Transverse colon (tissue), 4 donors: Measurements from ENCODE around the gene OR2V2. TPM values are rescaled to one million over a fixed set of nuclear protein-coding genes. Genes with fewer than 3 reads are reported as not detected.

ENCODE experiments used
- DNase-seq: peaks from one replicate; pipeline ENCODE4 v3.0.0-alpha.2; 2019
- H3K27ac ChIP-seq, 4 donors: fragments of 200-600 bp; sonication (generic); 2 replicates each; pipeline ENCODE4 v1.5.1; 2016 to 2018; ENCODE audit warnings: inconsistent platforms in 4 of 4
- H3K27me3 ChIP-seq: fragments of 200-600 bp; sonication (generic); 2 replicates; pipeline ENCODE4 v1.5.1; 2017; ENCODE audit warnings: inconsistent platforms
- H3K36me3 ChIP-seq, 4 donors: fragments of 200-600 bp; sonication (generic); 2 replicates each; pipeline ENCODE4 v1.5.1; 2017 to 2019; ENCODE audit warnings: inconsistent platforms in 4 of 4
- H3K4me1 ChIP-seq, 4 donors: fragments of 200-600 bp; sonication (generic); 2 replicates each; pipeline ENCODE4 v1.5.1; 2017 to 2020; ENCODE audit warnings: inconsistent platforms in 4 of 4
- H3K4me3 ChIP-seq, 4 donors: fragments of 200-600 bp; sonication (generic); 1 replicate in 1 of 4; 2 replicates in 3 of 4; pipeline versions ENCODE4 v1.5.1 to v1.6.1; 2017 to 2019; ENCODE audit warnings: inconsistent platforms in 4 of 4
- H3K9me3 ChIP-seq, 2 donors: fragments of 200-600 bp; sonication (generic); 2 replicates each; pipeline ENCODE4 v1.5.1; 2017 to 2019; ENCODE audit warnings: inconsistent platforms in 2 of 2
- EP300 ChIP-seq: sonication (generic); formaldehyde crosslinking; IDR thresholded peaks from one replicate; pipeline ENCODE4 v1.6.1; 2017; ENCODE audit warnings: antibody characterized with exemption, low read depth
- POLR2A ChIP-seq: fragments of 450-650 bp; IDR thresholded peaks from one replicate; pipeline ENCODE4 v1.6.1; 2016; ENCODE audit warnings: antibody characterized with exemption, mild to moderate bottlenecking, moderate library complexity
- POLR2AphosphoS5 ChIP-seq, 3 donors: sonication (generic); formaldehyde crosslinking; IDR thresholded peaks; one replicate each; pipeline ENCODE4 v1.6.1; 2016; ENCODE audit warnings: antibody characterized with exemption in 3 of 3
- WGBS, 2 donors: methylation state at CpG; one replicate each; pipeline ENCODE4 v1.1.5; 2018; ENCODE audit warnings: low coverage in 1 of 2; 5-methylcytosine and 5-hydroxymethylcytosine counted together
- in situ Hi-C, 4 donors: fragments of 200-750 bp; cut with MboI; loops; one replicate each; pipeline versions ENCODE4 v1.15.0 to v1.15.1; 2017; ENCODE audit warnings: low sequenced_read_pairs in 3 of 4, low pct_ligation_motif_present in 1 of 4, low pct_unique_long_range_greater_than_20kb in 1 of 4
- intact Hi-C: fragments of 100-400 bp; cut with DNase I; formaldehyde crosslinking; loops from one replicate; pipeline ENCODE4 v1.15.1; 2023; ENCODE audit warnings: low total_unique reads
- total RNA-seq, 4 donors: library from RNA; depleted of rRNA; stranded (reverse); fragments of >200 nt; gene quantifications; one replicate each; pipeline ENCODE4 v1.1.0, GENCODE V29; 2016
- TF ChIP-seq, protein P1 (sequence below), 5 experiments: fragments of 200-600 bp in 3 of 5; fragments of 450-650 bp in 2 of 5; sonication (generic) in 3 of 5; IDR thresholded peaks; 1 replicate in 2 of 5; 2 replicates in 3 of 5; pipeline ENCODE4 v1.5.1; 2016 to 2017; ENCODE audit warnings: antibody characterized with exemption in 5 of 5, inconsistent platforms in 3 of 5, mild to moderate bottlenecking in 2 of 5, moderate library complexity in 1 of 5

The OR2V2 gene
- total RNA-seq, 4 donors from 2014 or later = not detected

DNA sequence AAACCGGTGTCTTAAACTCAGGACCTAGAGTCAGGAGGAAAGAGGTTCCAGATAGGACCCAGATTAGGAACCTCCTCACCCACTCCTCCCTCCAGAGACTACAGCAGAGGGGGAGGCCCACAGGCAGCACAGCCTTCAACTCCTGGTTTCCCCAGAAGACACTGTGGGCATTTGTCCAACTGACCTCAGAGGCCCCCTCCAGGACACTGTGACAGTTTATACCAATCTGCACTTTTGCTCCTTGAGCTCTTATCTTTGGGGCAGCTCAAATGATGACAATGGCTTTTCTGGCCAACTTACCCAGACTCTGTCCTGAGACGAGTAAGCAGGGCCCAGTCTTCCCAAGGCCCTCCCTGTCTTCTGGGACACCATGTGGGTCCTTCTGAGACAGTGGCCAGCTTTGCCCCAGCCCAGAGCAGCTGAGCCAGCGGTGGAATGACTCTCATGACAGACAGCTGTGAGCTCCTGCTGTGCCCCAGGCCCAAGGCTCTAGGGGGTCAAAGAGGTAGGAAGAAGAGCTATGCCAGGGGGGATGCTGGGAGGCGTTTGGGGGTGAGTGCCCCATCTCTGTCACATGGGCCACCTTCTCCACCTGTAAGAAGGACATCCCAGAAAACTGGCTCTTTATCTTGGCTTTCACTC, 14.3 kb downstream of the OR2V2 start:
- 80% methylated on average over 4 of the region's 4 CpGs; no CpG with 5 or more reads in 1 of the 2 donors for WGBS, 2 donors
- Histone ChIP-seq H3K36me3 (no peaks in the 10 kb centered on the region), H3K4me1 (peaks cover 0 to 3% (median 0%) of the 10 kb centered on the region in 4 donors), H3K4me3 (no peak overlapping the region), H3K27me3 (peaks cover 43% of the 10 kb centered on the region), H3K9me3 (no peaks in the 10 kb centered on the region), H3K27ac (peak overlapping the region in 1 of 4 donors; percentile 55)
- in situ Hi-C loops (no loop called here), intact Hi-C loops (no loop called here)
- no peak for DNase-seq
- no peak for TF ChIP-seq POLR2A
- no peak for TF ChIP-seq POLR2AphosphoS5 (IDR thresholded peaks at IDR 0.05)
- TF ChIP-seq, protein P1, sequence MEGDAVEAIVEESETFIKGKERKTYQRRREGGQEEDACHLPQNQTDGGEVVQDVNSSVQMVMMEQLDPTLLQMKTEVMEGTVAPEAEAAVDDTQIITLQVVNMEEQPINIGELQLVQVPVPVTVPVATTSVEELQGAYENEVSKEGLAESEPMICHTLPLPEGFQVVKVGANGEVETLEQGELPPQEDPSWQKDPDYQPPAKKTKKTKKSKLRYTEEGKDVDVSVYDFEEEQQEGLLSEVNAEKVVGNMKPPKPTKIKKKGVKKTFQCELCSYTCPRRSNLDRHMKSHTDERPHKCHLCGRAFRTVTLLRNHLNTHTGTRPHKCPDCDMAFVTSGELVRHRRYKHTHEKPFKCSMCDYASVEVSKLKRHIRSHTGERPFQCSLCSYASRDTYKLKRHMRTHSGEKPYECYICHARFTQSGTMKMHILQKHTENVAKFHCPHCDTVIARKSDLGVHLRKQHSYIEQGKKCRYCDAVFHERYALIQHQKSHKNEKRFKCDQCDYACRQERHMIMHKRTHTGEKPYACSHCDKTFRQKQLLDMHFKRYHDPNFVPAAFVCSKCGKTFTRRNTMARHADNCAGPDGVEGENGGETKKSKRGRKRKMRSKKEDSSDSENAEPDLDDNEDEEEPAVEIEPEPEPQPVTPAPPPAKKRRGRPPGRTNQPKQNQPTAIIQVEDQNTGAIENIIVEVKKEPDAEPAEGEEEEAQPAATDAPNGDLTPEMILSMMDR (IDR thresholded peaks at IDR 0.05) = no peak
- no peak for TF ChIP-seq EP300

DNA sequence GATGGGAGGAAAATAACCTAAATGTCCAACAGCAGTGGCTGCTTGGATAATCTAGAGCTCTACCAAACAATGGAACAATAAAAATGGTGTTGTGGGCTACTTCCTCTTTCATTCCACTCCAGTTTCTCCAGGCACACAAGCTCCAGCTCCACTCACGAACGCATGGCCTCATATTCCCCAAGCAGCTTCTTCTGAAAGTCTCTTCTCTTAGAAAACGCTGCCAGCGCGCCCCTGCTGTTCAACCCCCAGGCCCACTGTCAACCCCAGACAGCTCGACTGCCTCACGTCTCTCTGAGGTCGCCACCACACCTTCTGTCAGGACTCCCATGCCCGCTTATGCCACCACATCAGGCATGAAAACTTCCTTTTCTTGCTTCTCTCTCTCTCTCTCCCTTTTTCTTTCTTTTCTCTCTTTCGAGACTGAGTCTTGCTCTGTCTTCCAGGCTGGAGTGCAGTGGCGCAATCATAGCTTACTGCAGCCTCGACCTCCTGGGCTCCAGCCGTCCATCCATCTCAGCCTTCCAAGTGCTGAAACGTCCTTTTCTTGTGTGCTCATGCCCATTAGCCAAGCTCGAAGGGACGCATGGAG, 16.2 kb downstream of the OR2V2 start:
- 49 to 65% methylated on average over 11 to 16 of the region's 16 CpGs for WGBS, 2 donors
- in situ Hi-C loops (no loop called here), intact Hi-C loops (no loop called here)
- Histone ChIP-seq H3K27me3 (peaks cover 57% of the 10 kb centered on the region), H3K4me1 (peaks cover 0 to 3% (median 0%) of the 10 kb centered on the region in 4 donors), H3K27ac (no peak overlapping the region), H3K36me3 (no peaks in the 10 kb centered on the region), H3K9me3 (no peaks in the 10 kb centered on the region), H3K4me3 (no peak overlapping the region)
- TF ChIP-seq, protein P1 (IDR thresholded peaks at IDR 0.05) = no peak
- TF ChIP-seq EP300 = no peak
- TF ChIP-seq POLR2AphosphoS5 (IDR thresholded peaks at IDR 0.05) = no peak
- TF ChIP-seq POLR2A = no peak
- DNase-seq = no peak

DNA sequence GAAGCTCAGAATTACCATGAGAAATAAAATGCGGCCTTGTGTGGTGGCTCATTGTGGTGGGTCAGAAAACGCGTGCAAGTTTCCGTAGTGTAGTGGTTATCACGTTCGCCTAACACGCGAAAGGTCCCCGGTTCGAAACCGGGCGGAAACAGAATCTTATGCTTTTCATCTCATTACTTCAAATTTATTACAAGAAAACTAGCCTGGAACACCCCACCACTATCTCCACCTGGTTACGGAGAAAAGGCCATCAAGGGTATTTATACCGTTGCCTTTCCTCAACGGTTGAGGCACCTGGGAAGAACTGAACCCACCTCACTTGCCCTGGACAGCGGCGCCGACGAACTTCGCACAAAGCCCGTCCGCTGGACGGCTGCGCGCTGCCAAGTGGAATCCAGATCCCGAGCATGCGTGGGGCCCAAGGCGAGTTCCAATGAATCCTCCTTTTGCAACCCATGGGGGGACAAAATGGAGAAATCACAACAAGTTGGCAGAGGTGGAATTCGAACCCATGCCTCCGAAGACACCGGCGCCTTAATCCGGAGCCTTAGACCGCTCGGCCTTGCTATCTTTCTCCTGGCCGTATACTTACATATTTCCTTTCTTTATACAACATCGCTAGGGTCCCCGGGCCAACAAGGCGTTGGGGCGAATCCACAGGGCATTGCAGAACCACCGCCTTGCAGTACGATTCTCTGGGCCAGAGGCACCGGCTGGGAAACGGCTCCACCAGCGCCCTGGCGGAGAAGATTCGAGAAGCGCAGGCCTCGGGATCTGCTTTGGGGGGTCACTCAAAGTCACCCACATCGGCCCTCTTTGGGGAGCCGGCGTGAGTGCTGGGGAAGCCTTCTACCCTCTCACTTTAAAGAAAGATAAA, 16.9 kb downstream of the OR2V2 start:
- Histone ChIP-seq H3K4me3 (no peak overlapping the region), H3K27ac (no peak overlapping the region), H3K27me3 (peaks cover 64% of the 10 kb centered on the region), H3K36me3 (no peaks in the 10 kb centered on the region), H3K4me1 (peaks cover 0 to 3% (median 0%) of the 10 kb centered on the region in 4 donors), H3K9me3 (no peaks in the 10 kb centered on the region)
- intact Hi-C loops (no loop called here), in situ Hi-C loops (no loop called here)
- TF ChIP-seq, protein P1 (IDR thresholded peaks at IDR 0.05) = no peak
- TF ChIP-seq POLR2A (no peak), EP300 (no peak), POLR2AphosphoS5 (IDR thresholded peaks at IDR 0.05) (no peak)
- 48% methylated on average over 52 of the region's 52 CpGs; no CpG with 5 or more reads in 1 of the 2 donors for WGBS, 2 donors
- no peak for DNase-seq
